NCI-H1105 (cell line): Measurements from ENCODE around the gene ZPLD1.

Experiments
- DNase-seq: peaks from one replicate; lab custom pipeline; 2025; lab: John Stamatoyannopoulos, UW

Gene ZPLD1

DNA sequence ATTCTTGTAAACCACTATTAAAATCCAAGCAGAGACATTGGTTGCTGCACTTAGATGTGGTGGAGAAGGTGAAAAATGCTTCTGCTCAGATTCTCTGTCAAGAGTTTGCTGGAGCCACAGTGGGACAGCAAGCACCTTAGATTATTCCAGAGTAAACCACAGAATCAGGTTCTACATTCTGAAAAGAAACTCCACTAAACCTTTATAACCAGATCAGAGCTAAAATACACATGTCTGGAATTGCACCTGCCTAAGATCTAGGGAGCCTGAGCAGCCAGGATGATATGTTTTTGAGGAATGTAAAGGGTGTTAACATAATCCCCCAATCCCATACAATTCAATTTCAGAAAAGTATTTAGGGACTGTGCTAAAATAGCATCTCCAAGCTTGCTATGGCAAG is at the start of gene ZPLD1:
TSS of gene ZPLD1 (plus strand) at position 301 of the 400 bp plus-strand sequence. CDS start 3,473 bp downstream, outside the sequence.
- no peak for DNase-seq

DNA sequence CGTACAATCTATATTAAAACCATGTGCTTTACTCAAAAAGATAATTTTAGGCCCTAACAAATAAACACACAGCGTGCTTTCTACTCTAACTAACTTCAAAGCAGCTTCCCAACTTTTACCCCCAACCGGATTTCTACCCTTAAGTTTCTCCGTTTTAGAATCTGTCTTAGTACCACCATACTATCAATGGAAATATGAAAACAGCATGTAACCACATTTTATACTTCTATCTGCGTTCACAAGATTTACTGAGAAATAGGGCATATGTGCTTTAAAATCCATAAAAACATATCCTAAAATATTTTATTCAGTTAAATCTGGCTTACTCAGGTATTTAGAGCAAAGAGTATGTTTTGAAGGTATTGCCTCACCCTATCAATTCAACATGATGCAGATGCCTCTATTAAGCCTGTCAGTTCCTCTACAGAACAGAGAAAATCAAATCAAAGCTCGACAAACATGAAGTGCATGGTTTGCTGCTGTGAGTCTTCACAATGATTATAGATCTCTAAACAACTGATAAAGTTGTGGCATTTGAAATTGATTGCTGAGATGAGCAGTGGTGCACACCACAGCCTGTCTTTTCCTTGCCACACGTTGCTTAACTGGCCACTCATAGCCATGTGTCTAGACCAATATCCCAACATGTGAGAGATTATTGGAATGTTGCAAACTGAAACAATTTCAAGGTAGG is 44.5 kb upstream of the ZPLD1 start:
- no peak for DNase-seq

DNA sequence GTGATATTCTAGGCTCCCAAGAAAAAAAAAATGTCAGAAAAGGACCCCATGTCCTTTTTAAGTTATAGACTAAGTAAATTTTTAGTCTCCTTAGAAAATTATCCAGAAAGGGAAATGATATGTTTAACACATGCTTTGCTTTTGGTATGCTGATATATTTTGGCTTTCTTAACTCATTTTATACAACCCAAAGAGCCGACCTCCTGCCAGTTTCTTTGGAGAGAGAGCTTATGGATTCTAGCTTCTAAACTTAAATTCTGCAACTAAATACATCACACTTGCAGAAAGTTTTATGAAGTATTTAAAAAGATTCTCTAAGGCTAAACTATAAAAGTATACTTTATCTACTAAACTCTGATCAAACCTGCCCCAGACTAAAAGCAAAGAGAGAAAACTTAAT is 43.9 kb upstream of the ZPLD1 start:
- DNase-seq = no peak

DNA sequence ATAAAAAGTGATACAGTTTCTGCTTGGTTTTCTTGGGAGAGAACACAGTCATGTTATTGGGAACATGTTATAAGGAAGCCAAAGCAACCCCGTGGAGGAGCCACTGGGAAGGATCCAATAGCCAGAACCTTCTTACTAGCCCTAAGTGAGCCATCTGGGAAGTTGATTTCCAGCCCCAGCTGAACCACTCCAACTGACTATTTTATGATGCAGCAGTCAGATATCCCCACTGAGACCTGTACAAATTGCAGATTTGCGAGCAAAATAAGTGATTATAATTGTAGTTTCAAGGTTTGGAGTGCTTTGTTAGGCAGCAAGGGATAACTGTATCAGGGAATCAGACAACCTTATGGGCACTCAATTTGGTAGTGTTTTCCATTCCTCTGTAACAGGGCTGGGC is 43.3 kb upstream of the ZPLD1 start:
- DNase-seq = no peak

DNA sequence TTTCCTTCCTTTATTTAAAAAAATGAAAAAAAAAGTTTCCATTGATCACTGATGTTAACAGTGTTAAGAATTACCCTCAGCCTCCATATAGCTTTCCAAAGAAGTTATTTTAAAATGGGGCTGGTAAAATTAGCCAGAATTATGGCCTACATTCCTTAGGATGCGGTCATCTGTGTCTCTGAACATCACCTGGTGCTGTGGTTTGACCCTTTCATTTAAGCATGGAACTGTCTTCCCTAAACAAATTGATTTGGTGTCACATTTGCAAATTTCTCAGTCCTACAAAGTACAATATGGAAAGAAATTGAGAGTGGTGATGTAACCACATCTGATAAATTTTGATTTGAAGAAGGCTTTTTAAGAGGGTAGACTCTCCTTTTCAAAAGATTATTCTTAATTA is 40.3 kb upstream of the ZPLD1 start:
- no peak for DNase-seq

DNA sequence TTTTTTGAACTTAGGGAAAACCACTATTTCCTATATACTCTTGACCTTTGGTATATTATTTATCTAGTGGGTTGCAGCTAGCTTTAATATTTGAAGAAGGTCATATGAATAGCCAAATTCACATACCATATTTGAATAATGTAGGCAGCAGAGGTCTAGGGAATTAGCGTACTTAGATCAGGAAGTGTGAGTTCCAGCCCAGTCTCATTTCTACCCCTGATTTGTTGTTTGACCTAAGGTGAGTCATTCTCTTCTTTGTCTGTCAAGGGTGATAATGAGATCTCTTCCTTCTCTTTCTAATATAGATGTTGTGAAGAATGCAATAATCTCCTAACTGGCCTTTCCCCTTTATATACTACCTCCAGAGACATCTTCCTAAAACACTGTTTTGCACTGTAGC is 36.6 kb upstream of the ZPLD1 start:
- DNase-seq = no peak

DNA sequence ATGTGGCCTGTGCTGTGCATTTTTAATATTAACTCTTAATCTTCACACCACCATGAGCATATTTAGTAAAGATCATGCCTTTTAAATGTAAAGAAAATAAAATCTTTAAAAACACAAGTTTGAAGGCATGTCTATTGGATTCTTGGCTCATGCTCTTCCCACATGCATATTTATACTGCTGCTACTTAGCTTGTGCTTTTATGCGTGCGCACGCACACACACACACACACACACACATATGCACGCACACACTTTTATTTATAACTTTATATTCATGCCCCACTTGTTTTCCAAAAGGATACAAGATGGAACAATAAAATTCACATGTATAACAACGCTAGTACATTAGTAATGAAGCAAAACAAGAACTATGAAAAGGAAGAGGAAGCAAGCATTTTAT is 36.1 kb upstream of the ZPLD1 start:
- no peak for DNase-seq

DNA sequence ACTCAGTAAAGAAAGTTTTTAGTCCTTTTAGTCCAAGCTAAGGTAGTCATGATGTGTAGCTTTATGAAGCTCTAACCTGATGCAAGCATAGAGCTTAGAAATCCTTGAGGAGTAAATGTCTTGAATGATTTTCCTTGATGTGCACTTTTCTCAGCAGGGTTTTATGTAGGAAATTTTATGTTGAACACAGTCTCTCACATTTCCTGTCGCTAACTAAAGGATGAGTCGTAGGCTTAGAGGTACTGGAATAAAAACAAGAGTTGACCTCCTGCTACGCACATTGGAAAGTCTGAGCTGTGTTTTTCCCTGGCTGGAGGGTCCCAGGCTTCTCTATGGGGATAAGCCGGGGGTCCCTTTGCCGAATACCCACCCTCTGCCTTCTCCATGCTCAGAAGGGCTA is 34.7 kb upstream of the ZPLD1 start:
- DNase-seq = no peak

DNA sequence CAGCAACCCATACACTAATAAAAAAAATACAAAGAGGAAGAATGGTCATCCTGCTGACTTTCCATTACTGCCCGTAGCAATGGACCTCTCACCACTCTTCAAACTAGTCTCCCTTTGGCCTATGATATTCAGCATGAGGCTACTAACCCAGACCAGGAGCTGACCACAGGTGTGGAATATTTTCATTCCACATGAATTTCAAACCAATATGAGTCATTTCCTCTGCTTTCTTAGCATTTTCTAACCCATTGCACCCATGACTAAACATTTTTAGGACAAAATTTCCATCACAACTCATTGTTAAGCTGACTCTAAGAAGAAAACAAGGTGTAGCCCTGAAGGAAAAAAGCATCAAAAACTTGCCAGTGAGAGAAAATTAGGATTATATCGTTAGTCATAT is 34.0 kb upstream of the ZPLD1 start:
- DNase-seq = no peak

DNA sequence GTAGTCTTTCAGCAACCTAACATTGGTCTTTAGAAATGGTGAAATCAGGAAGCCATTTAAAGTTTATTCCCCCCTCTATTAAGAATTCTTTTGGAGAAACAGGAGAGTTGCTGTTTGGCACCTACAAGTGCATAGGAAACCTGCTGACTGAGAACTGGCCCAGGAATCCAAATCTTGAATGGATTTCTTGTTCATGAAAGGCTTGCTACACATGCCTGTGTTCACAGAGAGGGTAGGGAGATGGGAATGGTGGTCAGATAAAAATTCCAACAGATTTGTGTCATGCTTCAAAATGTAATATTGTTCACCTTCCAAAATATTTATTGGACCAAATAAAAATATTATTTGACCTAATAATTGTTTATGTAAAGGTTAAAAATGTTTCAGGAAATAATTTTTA is 24.2 kb upstream of the ZPLD1 start:
- no peak for DNase-seq

DNA sequence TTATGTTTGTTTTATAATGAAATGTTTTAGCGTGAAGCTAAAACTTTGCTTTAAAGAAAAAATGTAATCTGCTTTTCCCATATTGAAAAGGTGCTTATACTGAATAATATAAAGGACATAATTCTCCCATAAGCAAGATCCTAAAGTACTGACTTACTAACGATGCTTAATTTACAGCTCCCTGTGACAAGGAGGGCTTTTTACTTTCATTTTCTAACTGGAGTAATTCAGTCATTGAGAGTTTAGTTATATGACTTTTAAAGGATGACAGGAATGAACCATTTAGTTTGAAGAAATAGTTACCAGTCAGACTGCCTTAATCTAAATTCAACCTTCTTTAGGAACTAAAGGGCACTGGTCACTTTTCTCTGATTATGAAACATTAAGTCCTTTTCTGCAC is 19.3 kb upstream of the ZPLD1 start:
- DNase-seq = no peak

DNA sequence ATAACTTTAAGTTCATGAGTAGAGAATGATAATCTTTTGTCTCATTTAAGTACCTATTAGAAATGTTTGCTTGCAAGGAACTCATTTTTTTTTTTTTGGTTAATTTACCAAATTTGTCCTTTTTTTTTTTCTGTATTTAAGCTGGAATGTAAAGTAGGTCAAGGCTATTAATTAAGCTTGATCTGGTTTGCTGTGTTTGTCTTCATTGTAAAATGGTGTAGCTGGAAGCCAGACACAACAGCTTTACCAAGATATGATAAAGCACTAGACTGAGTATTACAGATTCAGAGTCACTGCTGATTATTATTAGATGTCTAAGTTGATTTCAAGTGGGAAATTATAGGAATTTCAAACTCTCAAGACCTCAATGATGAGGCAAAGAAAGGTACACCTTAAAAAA is 15.0 kb upstream of the ZPLD1 start:
- DNase-seq = no peak

DNA sequence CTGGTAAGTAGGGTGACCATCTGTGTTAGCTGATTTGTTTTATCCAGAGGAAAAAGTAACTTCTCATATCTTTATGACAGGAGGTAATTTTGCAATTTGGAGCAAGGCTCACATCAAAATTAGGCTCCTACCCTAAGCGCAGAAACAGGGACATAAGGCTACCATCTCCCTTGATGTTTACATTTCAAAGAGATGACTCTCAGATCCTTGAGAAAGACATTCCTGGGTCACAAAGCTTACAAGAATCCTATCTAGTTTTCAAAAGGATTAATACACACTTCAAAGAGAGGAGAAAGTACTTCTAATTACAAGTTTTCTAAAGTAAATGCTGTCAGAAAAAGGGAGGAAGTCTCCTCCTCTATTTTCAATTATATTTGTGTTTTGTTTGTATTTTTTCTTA is 7.0 kb downstream of the ZPLD1 start:
- DNase-seq = no peak

DNA sequence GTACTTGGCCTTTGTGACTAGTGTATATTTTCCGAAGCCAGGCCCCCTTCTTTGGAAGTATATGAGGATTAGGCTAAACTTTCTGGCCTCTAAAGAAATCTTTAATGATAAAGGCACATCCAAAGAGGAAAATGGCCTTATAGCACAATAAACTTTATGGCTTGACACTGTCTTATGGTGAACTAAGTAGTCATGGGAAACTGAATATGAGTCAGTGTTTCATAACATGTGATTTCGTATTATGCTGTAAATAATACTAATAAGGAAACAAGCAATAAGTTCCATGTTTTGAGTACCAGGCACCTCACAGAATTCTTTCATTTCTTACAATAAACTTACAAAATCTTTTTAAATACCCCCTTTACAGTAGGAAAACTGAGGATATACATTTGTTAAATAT is 8.2 kb downstream of the ZPLD1 start:
- no peak for DNase-seq

DNA sequence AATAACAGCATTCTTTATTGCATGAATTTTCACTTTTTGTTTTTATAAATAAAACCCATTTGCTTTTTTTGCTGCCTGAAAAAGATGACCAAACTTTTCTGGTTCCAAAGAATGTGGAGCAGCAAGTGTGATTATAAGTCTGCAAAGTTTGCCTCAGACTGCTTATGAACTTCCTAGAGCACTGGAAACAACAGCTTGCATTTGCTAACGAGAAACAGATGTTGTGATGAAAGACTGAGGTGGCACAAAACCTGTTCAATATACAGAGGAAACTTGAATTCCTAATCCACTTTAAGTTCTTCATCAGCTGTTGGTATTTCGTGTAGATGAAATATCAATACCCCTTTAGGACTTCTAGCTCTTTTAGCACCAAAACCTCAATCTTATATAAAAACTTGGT is 9.3 kb downstream of the ZPLD1 start:
- DNase-seq = no peak

DNA sequence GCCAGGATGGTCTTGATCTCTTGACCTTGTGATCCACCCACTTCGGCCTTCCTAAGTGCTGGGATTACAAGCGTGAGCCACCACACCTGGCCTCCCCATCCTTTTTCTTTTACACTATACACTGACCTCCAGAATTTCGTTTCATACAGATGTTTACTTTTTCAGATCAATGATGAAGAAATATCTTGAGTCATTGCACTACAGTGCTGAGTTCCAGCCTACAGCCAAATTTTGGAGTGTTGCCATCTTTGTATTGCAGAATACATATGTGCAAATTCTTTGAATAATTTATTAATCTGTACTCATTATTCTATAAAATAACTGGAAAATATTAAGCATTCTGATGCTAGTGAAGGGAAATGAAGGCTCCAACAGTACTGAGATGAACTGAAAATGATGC is 12.5 kb downstream of the ZPLD1 start:
- DNase-seq = no peak

DNA sequence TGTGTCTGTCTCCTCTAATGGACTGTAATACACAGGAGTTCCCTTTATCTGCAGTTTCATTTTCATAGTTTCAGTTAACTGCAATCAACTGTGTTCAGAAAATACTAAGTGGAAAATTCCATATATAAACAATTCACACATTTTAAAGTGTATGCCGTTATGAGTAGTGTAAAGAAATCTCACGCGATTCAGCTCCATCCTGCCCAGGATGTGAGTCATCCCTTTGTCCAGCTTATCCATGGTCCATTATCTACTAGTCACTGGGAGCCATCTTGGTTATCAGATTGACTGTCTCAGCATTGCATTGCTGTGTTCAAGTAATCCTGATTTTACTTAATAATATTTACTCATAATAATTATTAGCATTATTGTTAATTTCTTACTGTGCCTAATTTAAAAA is 14.5 kb downstream of the ZPLD1 start:
- DNase-seq = no peak

DNA sequence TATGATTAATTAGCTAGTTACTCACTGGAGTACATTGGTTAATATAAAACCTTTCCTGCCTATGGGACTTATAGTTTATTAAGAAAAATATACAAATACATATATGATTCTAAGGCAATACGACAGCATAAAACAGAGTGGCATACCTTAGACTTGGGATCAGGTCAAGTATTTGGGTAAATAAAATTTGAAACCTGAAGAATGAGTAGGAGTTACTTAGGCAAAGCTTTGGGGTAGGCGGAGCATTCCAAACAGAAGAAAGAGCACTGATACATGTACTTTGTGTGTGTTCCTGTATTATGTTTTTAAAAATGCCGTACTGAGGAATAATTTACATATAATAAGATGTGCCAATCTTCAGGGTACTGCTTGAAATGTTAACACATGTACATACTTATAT is 15.1 kb downstream of the ZPLD1 start:
- DNase-seq = no peak

DNA sequence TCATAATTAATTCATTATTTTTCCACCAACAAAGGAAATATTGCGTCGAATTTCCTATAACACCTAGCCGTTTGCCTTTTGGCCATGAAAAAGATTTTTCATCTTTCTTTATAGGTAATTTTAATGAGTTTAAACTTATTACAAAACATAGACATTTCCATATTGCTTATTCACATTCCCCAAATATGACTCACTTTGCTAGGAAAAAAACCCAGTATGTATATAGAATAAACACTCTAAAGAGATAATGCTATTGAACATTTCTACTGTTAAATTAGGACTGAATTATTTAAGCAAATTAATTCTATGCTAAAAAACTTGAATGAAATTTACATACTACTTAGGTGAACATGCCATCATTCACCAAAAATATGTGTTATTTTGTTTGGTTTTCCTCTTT is 16.2 kb downstream of the ZPLD1 start:
- no peak for DNase-seq

DNA sequence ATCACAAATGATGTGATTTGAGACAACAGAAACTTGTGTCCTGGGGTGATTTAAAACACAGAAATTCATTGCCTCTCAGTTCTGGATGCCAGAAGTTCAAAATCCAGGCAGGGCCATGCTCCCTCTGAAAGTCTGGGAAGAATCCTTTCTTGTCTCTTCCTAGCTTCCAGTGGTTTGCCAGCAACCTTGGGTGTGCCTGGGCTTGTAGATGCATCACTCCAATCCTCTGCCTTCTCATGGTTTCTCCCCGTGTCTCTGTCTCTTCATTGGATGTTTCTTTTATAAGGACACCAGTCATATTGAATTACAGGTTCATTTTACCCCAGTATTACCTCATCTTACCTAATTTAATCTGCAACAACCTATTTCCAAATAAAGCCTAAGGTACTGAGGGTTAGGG is 16.7 kb downstream of the ZPLD1 start:
- DNase-seq = no peak

DNA sequence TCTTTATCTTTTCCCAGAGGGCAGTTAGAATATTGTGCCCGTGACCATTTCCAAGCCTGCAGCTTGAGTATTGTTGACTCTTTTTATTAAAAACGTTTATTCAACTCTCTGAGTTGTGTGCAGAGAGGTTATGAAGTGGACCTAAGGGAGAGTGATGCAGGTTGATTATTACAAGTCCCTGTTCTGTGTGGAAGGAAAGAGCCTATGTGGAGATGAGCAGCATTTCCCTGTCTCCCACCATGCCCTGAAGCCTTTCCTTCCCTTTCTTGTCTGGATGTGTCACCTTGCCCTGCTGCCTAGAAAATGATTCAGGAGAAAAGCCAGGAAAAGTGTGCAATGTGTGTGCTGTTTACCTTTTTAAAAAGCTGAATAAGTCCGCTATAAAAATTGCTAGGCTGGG is 19.4 kb downstream of the ZPLD1 start:
- no peak for DNase-seq

DNA sequence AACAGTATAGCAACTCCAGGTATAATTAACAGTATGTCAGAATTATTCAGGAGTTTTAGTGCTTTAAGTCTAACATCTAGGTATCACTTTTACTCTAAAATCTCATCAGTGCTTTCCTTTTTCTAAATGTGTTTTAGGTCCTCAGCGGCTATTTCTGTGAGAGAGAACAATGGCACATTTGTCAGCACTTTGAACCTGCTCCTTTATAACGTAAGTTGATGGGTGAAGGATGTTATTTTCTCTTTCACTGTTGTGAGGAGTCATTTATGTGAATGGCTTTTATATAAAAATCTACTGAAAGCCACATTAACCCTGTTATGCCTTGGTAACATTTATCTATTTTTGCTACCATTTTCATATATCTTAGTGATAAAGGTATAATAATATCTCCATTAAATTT is 22.8 kb downstream of the ZPLD1 start:
- no peak for DNase-seq

DNA sequence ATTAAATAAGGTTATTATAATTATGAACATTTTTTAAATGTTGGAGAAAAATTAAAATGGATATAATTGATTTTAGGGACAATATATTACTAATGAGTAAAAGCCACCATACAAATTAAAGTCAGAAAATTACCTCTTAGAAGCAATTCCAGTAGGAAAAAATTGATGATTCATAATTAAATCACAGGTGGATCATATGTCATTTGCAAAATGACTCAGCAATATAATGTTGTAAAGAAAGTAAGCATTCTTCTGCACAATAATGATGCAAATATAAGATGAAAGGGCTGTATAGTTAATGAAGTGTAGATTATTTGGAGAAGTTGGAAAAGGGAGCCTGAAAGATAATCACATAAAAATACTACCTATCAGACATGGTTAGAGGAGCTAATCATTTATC is 25.8 kb downstream of the ZPLD1 start:
- no peak for DNase-seq

DNA sequence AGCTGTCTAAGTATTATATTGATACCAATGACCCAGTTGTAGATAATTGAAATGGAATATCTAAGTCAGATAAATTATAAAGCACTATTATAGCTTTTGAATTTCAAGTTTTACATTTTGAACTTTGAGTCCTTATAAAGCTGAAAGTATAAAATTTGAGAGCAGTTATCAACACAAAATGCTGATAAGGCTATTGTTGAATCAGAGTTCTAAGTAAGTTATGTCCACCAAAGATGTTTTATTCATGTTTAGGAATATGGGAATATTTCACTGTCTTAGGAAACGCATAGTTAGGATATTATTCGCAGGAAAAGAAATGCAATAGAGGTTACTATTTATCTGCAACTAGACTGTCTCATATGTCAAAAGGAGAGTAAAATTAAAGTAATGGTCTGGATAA is 29.4 kb downstream of the ZPLD1 start:
- no peak for DNase-seq

DNA sequence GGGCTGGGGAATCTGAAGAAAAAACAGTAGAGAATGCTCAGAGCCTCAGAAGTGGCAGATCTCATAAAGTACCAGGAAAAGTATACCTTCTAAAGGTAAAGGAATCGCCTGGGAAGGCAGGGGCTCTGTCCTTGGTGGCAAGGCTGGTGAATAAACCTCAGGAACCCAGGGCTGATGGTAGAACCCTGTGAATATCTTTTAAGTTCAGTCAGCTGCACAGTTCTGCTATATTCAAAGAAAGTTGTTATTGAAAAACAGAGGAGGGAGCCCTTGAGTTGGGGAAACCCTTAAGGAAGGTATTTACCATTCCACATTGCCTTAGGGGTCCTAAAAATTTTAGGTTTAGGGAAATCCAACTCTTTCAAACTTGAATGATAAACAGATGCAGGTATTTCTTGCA is 31.2 kb downstream of the ZPLD1 start:
- DNase-seq = no peak
